Measurements from ENCODE around the gene AVP.
"Not testable (repeated sequence)": the region's sequence is repeated elsewhere in the genome, so short reads cannot be mapped to it uniquely, and the experiment has no call there.

DNA sequence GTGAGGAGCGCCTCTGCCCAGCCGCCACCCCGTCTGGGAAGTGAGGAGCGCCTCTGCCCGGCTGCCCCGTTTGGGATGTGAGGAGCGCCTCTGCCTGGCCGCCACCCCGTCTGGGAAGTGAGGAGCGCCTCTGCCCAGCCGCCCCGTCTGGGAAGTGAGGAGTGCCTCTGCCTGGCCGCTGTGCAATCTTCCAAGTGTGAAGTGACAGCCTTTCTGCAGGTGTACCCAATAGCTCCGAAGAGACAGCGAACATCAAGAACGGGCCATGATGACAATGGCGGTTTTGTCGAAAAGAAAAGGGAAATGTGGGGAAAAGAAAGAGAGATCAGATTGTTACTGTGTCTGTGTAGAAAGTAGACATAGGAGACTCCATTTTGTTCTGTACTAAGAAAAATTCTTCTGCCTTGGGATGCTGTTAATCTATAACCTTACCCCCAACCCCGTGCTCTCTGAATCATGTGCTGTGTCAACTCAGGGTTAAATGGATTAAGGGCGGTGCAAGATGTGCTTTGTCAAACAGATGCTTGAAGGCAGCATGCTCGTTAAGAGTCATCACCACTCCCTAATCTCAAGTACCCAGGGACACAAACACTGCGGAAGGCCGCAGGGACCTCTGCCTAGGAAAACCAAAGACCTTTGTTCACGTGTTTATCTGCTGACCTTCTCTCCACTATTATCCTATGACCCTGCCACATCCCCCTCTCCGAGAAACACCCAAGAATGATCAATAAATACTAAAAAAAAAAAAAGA, 41.4 kb upstream of the AVP start:
- not testable (repeated sequence) for TF ChIP-seq POLR2A (IDR thresholded peaks at IDR 0.05; ENCODE audit: low read depth, low read length); POLR2AphosphoS5 (IDR thresholded peaks at IDR 0.05; ENCODE audit: low read depth, low read length); TAF1 (IDR thresholded peaks at IDR 0.05; ENCODE audit: borderline replicate concordance, low read depth, low read length)

All from GM12892 (cell line).